Thyroid gland (tissue), 4 donors: ENCODE measurements around the gene IP6K3. TPM values are rescaled to one million over a fixed set of nuclear protein-coding genes. Genes with fewer than 3 reads are reported as not detected.

Source experiments
- DNase-seq, 2 donors: peaks; one replicate each; pipeline ENCODE4 v3.0.0-alpha.2; 2019
- H3K27ac ChIP-seq, 3 donors: fragments of 200-600 bp; sonication (generic); 1 replicate in 2 of 3; 2 replicates in 1 of 3; pipeline ENCODE4 v1.5.1; 2016 to 2019; ENCODE audit warnings: mild to moderate bottlenecking in 1 of 3, moderate library complexity in 1 of 3
- H3K27me3 ChIP-seq: fragments of 200-600 bp; sonication (generic); one replicate; pipeline ENCODE4 v1.5.1; 2019
- H3K36me3 ChIP-seq, 2 donors: fragments of 200-600 bp; sonication (generic); one replicate each; pipeline ENCODE4 v1.5.1; 2016 to 2019
- H3K4me1 ChIP-seq, 2 donors: fragments of 200-600 bp; sonication (generic); one replicate each; pipeline ENCODE4 v1.5.1; 2017 to 2019
- H3K4me3 ChIP-seq, 3 donors: fragments of 200-600 bp; sonication (generic); replicated peaks in 1 of 3; 1 replicate in 2 of 3; 2 replicates in 1 of 3; pipeline ENCODE4 v1.5.1; 2016; ENCODE audit warnings: mild to moderate bottlenecking in 1 of 3
- H3K9me3 ChIP-seq: fragments of 200-600 bp; sonication (generic); one replicate; pipeline ENCODE4 v1.5.1; 2017
- POLR2A ChIP-seq, 2 donors: fragments of 450-650 bp; IDR thresholded peaks; one replicate each; pipeline ENCODE4 v1.6.1; 2017; ENCODE audit warnings: antibody characterized with exemption in 2 of 2, mild to moderate bottlenecking in 2 of 2, moderate library complexity in 1 of 2
- WGBS, 2 donors: methylation state at CpG; one replicate each; pipeline ENCODE4 v1.1.5; 2017; 5-methylcytosine and 5-hydroxymethylcytosine counted together
- intact Hi-C: fragments of 100-400 bp; cut with DNase I; formaldehyde crosslinking; loops from one replicate; pipeline ENCODE4 v1.15.1; 2023
- total RNA-seq, 4 donors: library from RNA; depleted of rRNA; stranded (reverse); fragments of >200 nt; gene quantifications; one replicate each; pipeline ENCODE4 v1.2.3, GENCODE V29; 2016
- TF ChIP-seq, protein P1 (sequence below), 6 experiments: fragments of 200-600 bp in 3 of 6; fragments of 450-650 bp in 3 of 6; sonication (generic) in 3 of 6; IDR thresholded peaks; one replicate each; pipeline ENCODE4 v1.5.1; 2016 to 2019; ENCODE audit warnings: antibody characterized with exemption in 6 of 6, mild to moderate bottlenecking in 2 of 6, inconsistent platforms in 1 of 6, moderate library complexity in 1 of 6

Gene IP6K3
- total RNA-seq, 4 donors from 2014 or later: 7.9 to 20.5 (median 17.1) TPM

DNA sequence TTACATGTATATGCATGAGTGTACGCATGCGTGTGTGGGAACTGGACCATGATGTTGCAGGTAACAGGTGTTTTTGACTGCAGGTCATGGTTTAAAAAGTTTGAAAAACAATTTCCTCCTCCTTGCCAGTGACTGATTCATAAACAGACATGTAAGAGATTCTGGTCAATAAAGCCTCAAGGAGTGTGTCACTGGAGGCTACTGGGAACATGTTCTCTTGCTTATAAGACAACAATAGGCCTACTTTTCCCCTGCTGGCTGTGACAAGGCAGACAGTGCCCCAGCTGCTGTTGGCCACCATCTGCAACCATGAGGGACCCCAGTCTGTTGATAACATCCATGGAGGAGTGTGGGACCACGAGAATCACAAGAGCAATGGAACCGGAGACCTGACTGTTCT is 29.5 kb upstream of the IP6K3 start:
- intact Hi-C loops: loop anchor here (10.0 kb wide), 1 partner anchor 49 kb away; no protein-coding TSS in a partner anchor
- 89 to 92% methylated on average over 4 of the region's 4 CpGs for WGBS, 2 donors
- H3K4me1 ChIP-seq: peaks cover 10 to 13% of the 10 kb centered on the region in 2 donors
- H3K36me3 ChIP-seq: peaks cover 74 to 85% of the 10 kb centered on the region in 2 donors
- no peaks in the 10 kb centered on the region for H3K27me3 ChIP-seq
- no peak for TF ChIP-seq POLR2A (IDR thresholded peaks at IDR 0.05)
- TF ChIP-seq, protein P1, sequence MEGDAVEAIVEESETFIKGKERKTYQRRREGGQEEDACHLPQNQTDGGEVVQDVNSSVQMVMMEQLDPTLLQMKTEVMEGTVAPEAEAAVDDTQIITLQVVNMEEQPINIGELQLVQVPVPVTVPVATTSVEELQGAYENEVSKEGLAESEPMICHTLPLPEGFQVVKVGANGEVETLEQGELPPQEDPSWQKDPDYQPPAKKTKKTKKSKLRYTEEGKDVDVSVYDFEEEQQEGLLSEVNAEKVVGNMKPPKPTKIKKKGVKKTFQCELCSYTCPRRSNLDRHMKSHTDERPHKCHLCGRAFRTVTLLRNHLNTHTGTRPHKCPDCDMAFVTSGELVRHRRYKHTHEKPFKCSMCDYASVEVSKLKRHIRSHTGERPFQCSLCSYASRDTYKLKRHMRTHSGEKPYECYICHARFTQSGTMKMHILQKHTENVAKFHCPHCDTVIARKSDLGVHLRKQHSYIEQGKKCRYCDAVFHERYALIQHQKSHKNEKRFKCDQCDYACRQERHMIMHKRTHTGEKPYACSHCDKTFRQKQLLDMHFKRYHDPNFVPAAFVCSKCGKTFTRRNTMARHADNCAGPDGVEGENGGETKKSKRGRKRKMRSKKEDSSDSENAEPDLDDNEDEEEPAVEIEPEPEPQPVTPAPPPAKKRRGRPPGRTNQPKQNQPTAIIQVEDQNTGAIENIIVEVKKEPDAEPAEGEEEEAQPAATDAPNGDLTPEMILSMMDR (IDR thresholded peaks at IDR 0.05): no peak
- DNase-seq: no peak
- H3K27ac ChIP-seq: no peak overlapping the region
- no peak overlapping the region for H3K4me3 ChIP-seq
- no peaks in the 10 kb centered on the region for H3K9me3 ChIP-seq

DNA sequence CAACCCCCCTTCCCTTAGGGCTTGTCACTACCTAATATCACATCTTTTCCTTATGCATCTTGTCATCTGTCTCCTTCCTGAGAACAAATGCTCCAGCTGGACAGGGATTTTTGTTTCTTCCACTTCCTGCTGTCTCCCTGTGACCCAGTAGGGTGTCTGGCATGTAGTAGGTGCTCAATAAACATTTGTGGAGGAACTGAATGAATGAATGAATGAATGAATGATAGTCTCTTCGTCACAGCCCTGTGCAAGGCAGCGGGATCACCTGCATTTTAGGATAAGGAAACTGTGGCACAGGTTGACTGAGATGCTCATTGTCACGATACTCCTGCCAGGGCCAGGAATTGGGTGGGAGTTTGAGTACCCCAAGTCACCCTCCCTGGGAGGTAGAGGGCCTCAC is 28.1 kb upstream of the IP6K3 start:
- intact Hi-C loops: loop anchor here (5.0 to 10.0 kb wide), 2 partner anchors 50 to 253 kb away; no protein-coding TSS in a partner anchor
- 91 to 100% methylated on average over 3 of the region's 3 CpGs for WGBS, 2 donors
- Histone ChIP-seq H3K36me3 (peaks cover 62 to 72% of the 10 kb centered on the region in 2 donors), H3K27me3 (no peaks in the 10 kb centered on the region), H3K9me3 (no peaks in the 10 kb centered on the region), H3K4me3 (no peak overlapping the region), H3K27ac (no peak overlapping the region), H3K4me1 (peaks cover 24 to 28% of the 10 kb centered on the region in 2 donors)
- TF ChIP-seq POLR2A (IDR thresholded peaks at IDR 0.05): no peak
- TF ChIP-seq, protein P1 (IDR thresholded peaks at IDR 0.05): no peak
- DNase-seq: no peak

DNA sequence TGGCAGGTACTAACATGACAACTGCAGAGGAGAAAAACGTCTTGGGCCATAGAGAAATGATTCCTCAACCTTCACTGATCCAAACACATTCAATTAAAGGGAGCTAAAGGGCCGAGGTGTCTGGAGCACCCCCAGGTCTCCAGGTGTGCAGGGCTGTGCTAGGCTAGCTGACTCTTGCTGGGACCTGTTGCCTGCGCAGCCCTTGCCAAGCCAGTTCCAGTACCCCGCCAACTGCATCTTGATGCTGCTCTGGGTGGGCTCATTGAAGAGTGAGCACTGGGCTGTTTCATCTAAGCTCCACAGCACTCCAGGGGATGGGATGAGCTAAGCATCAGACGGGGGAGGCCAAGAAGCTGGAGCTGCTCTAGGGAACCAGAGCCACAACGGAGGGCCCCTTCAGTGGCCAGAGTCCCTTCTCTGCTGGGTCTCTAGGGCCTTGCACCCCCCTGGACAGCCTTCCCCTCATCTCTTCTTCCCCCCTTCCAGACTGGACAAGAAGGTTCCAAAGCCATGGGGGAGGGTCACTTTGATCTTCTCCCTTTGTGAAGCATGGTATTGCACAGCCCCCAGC is 26.3 kb upstream of the IP6K3 start:
- Histone ChIP-seq H3K4me3 (no peak overlapping the region), H3K27me3 (no peaks in the 10 kb centered on the region), H3K27ac (no peak overlapping the region), H3K36me3 (peaks cover 45 to 54% of the 10 kb centered on the region in 2 donors), H3K4me1 (peaks cover 26 to 42% of the 10 kb centered on the region in 2 donors), H3K9me3 (no peaks in the 10 kb centered on the region)
- intact Hi-C loops: loop anchor here (5.0 to 10.0 kb wide), 2 partner anchors 52 to 254 kb away; no protein-coding TSS in a partner anchor
- DNase-seq: no peak
- 85 to 93% methylated on average over 6 of the region's 6 CpGs for WGBS, 2 donors
- TF ChIP-seq, protein P1 (IDR thresholded peaks at IDR 0.05): no peak
- no peak for TF ChIP-seq POLR2A (IDR thresholded peaks at IDR 0.05)

DNA sequence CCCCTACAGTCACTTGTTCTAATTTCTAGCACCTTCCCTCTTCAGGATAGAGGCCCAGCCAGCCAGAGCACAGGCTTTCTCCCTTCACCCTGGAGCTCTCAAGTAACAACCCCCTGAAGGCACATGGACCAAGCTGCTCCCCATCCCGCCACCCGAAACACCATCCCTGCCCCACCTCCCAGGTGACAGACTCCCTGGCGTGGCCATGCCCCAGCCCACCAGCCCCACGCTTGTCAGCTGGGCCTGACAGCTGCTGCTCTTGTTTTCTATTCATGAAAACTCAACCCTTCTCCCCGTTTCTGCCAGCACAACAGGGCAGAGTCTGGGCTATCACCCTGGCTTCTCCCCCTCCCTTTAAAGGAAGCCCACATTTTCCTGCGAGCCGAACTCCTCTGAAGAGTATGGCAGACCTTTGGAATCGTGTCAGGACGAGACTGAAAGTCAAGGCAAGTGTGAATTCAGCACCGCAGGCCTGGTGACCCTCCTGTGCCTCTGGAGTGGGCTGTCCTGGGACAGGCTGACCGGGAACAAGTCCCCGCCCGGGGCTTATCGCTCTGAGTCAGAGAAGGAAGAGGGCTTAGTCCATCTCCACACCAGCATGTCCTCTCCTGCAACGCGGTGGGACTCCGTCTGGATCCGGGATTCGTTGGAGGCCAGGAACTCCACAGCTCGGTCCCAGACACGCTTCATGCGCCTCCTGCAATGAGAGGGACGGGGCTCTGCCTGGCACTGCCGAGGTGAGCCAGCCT is 25.6 kb upstream of the IP6K3 start:
- H3K4me3 ChIP-seq: no peak overlapping the region
- intact Hi-C loops: loop anchor here (5.0 to 10.0 kb wide), 2 partner anchors 53 to 255 kb away; no protein-coding TSS in a partner anchor
- TF ChIP-seq POLR2A (IDR thresholded peaks at IDR 0.05): no peak
- TF ChIP-seq, protein P1 (IDR thresholded peaks at IDR 0.05): no peak
- 81 to 85% methylated on average over 24 of the region's 24 CpGs for WGBS, 2 donors
- peak overlapping the region; percentile 36 to 93 (median 81) for H3K27ac ChIP-seq
- H3K9me3 ChIP-seq: no peaks in the 10 kb centered on the region
- peaks cover 38 to 47% of the 10 kb centered on the region in 2 donors for H3K36me3 ChIP-seq
- DNase-seq: no peak
- H3K27me3 ChIP-seq: no peaks in the 10 kb centered on the region
- H3K4me1 ChIP-seq: peaks cover 26 to 42% of the 10 kb centered on the region in 2 donors
